ENCODE data around the gene RARRES1.

Gene RARRES1

GRCh38 chr3:158668506-158668905, 63.8 kb downstream of the RARRES1 start:
- peaks cover 69% of the 10 kb centered on the region for H3K36me3 ChIP-seq (ENCODE audit: control insufficient read depth, low read length)
- no peaks in the 10 kb centered on the region for H3K27me3 ChIP-seq (ENCODE audit: control insufficient read depth, low read length)
- H3K27ac ChIP-seq (ENCODE audit: low read depth, low read length) = no peak overlapping the region
- H3F3A ChIP-seq (ENCODE audit: control insufficient read depth, insufficient read depth) = no peaks in the 10 kb centered on the region
- TF ChIP-seq CTCF (IDR thresholded peaks at IDR 0.05; ENCODE audit: low read depth, low read length, poor library complexity, severe bottlenecking) = no peak
- no peak for TF ChIP-seq EZH2phosphoT487 (IDR thresholded peaks at IDR 0.05; ENCODE audit: borderline replicate concordance, low read length)
- peaks cover 13% of the 10 kb centered on the region for H3K4me1 ChIP-seq (ENCODE audit: control insufficient read depth, low read length)
- no peaks in the 10 kb centered on the region for H3K9me3 ChIP-seq (ENCODE audit: control insufficient read depth, insufficient read depth, low read length)
- peaks cover 11% of the 10 kb centered on the region for H3K79me2 ChIP-seq (ENCODE audit: control insufficient read depth, low read length)
- no peak overlapping the region for H3K4me3 ChIP-seq (ENCODE audit: low read length)
- no peak overlapping the region for H3K4me2 ChIP-seq (ENCODE audit: low read length)
- H4K20me1 ChIP-seq (ENCODE audit: control insufficient read depth, insufficient read depth, low read depth, low read length) = no peaks in the 10 kb centered on the region
- no peaks in the 10 kb centered on the region for H3K9me2 ChIP-seq (replicated peaks; ENCODE audit: control insufficient read depth, low read length)

- Histone ChIP-seq H3F3A (ENCODE audit: control insufficient read depth, insufficient read depth) (no peaks in the 10 kb centered on the region; the same call in 1 of the 2 replicates), H3K27me3 (ENCODE audit: control insufficient read depth, low read length) (no peaks in the 10 kb centered on the region), H3K4me1 (ENCODE audit: control insufficient read depth, low read length) (peaks cover 4% of the 10 kb centered on the region), H3K79me2 (ENCODE audit: control insufficient read depth, low read length) (peaks cover 3% of the 10 kb centered on the region), H4K20me1 (ENCODE audit: control insufficient read depth, insufficient read depth, low read depth, low read length) (no peaks in the 10 kb centered on the region; the same call in 1 of the 2 replicates), H3K9me2 (replicated peaks; ENCODE audit: control insufficient read depth, low read length) (no peaks in the 10 kb centered on the region), H3K36me3 (ENCODE audit: control insufficient read depth, low read length) (peaks cover 80% of the 10 kb centered on the region), H3K4me2 (ENCODE audit: low read length) (no peak overlapping the region), H3K4me3 (ENCODE audit: low read length) (no peak overlapping the region), H3K27ac (ENCODE audit: low read depth, low read length) (no peak overlapping the region), H3K9me3 (ENCODE audit: control insufficient read depth, insufficient read depth, low read length) (no peaks in the 10 kb centered on the region)
- TF ChIP-seq EZH2phosphoT487 (IDR thresholded peaks at IDR 0.05; ENCODE audit: borderline replicate concordance, low read length) = no peak
- TF ChIP-seq CTCF (IDR thresholded peaks at IDR 0.05; ENCODE audit: low read depth, low read length, poor library complexity, severe bottlenecking) = no peak
These were observed 65.8 kb downstream of the RARRES1 start for GRCh38 chr3:158666416-158666815.

GRCh38 chr3:158663832-158664231, 68.4 kb downstream of the RARRES1 start:
- H3K4me1 ChIP-seq (ENCODE audit: control insufficient read depth, low read length) = no peaks in the 10 kb centered on the region
- H3F3A ChIP-seq (ENCODE audit: control insufficient read depth, insufficient read depth) = no peaks in the 10 kb centered on the region; the same call in 1 of the 2 replicates
- no peaks in the 10 kb centered on the region for H3K79me2 ChIP-seq (ENCODE audit: control insufficient read depth, low read length)
- H3K27me3 ChIP-seq (ENCODE audit: control insufficient read depth, low read length) = no peaks in the 10 kb centered on the region
- H3K4me2 ChIP-seq (ENCODE audit: low read length) = no peak overlapping the region
- TF ChIP-seq CTCF (IDR thresholded peaks at IDR 0.05; ENCODE audit: low read depth, low read length, poor library complexity, severe bottlenecking) (no peak), EZH2phosphoT487 (IDR thresholded peaks at IDR 0.05; ENCODE audit: borderline replicate concordance, low read length) (no peak)
- H3K36me3 ChIP-seq (ENCODE audit: control insufficient read depth, low read length) = peaks cover 89% of the 10 kb centered on the region
- no peak overlapping the region for H3K27ac ChIP-seq (ENCODE audit: low read depth, low read length)
- no peaks in the 10 kb centered on the region for H3K9me2 ChIP-seq (replicated peaks; ENCODE audit: control insufficient read depth, low read length)
- H3K9me3 ChIP-seq (ENCODE audit: control insufficient read depth, insufficient read depth, low read length) = no peaks in the 10 kb centered on the region
- no peaks in the 10 kb centered on the region; the same call in 1 of the 2 replicates for H4K20me1 ChIP-seq (ENCODE audit: control insufficient read depth, insufficient read depth, low read depth, low read length)
- H3K4me3 ChIP-seq (ENCODE audit: low read length) = no peak overlapping the region

Measured in DOHH2 (cell line).